HepG2 (cell line): ENCODE measurements around the gene IRF1. TPM values are rescaled to one million over a fixed set of nuclear protein-coding genes. Genes with fewer than 3 reads are reported as not detected.

Experiments used
- HDAC2 ChIP-seq: sonication (generic); formaldehyde crosslinking; IDR thresholded peaks from 2 replicates; pipeline ENCODE4 v1.4.0; 2020; ENCODE audit warnings: missing genetic modification reagents
- KAT8 ChIP-seq: IDR thresholded peaks from 2 replicates; pipeline ENCODE4 v1.6.1; 2016; ENCODE audit warnings: missing genetic modification reagents, missing compliant biosample characterization
- TBX2 ChIP-seq: sonication (generic); formaldehyde crosslinking; IDR thresholded peaks from 2 replicates; pipeline ENCODE4 v1.5.0; 2020; ENCODE audit warnings: missing genetic modification reagents, mild to moderate bottlenecking, borderline replicate concordance
- ZMYM2 ChIP-seq: sonication (generic); formaldehyde crosslinking; IDR thresholded peaks from 2 replicates; pipeline ENCODE4 v1.8.0; 2022; ENCODE audit warnings: mild to moderate bottlenecking, missing genetic modification reagents
- ZNF652 ChIP-seq: IDR thresholded peaks from 2 replicates; pipeline ENCODE4 v1.6.1; 2016; ENCODE audit warnings: low read depth, borderline replicate concordance
- ZSCAN29 ChIP-seq: sonication (generic); formaldehyde crosslinking; conservative IDR thresholded peaks from 2 replicates; pipeline ENCODE4 v1.4.0; 2020; ENCODE audit warnings: mild to moderate bottlenecking, missing genetic modification reagents
- polyA plus RNA-seq, 8 experiments: library from polyadenylated mRNA; depleted of rRNA in 3 of 8; stranded (reverse) in 7 of 8; unstranded in 1 of 8; fragments of >200 nt; fragmentation: Illumina TruSeq in 4 of 8; extraction: Trizol in 4 of 8; gene quantifications; 2 replicates each; pipeline versions ENCODE4 v1.2.1 to v1.2.3, GENCODE V29; 2011 to 2016; ENCODE audit warnings: low read depth in 4 of 8, missing spikeins in 1 of 8, mixed read lengths in 1 of 8; ENCODE audit not compliant: insufficient read depth in 1 of 8
- total RNA-seq, 5 experiments: library from RNA; depleted of rRNA; stranded (reverse); fragments of >200 nt; fragmentation: Illumina TruSeq; extraction: Trizol; gene quantifications; 2 replicates each; pipeline ENCODE4 v1.2.3, GENCODE V29; 2016; ENCODE audit warnings: low read depth in 1 of 5
- TF ChIP-seq, protein P1 (sequence below), 2 experiments: sonication (generic) in 1 of 2; formaldehyde crosslinking in 1 of 2; IDR thresholded peaks; 2 replicates each; pipeline versions ENCODE4 v1.4.0 to v1.6.1; 2016 to 2020; ENCODE audit warnings: borderline replicate concordance in 1 of 2, low read depth in 1 of 2, mild to moderate bottlenecking in 1 of 2, missing genetic modification reagents in 1 of 2
- TF ChIP-seq, protein P2 (sequence below), 2 experiments: IDR thresholded peaks; 2 replicates each; pipeline ENCODE4 v1.6.1; 2011 to 2012; ENCODE audit warnings: low read length in 2 of 2, borderline replicate concordance in 1 of 2, low read depth in 1 of 2, mild to moderate bottlenecking in 1 of 2, moderate library complexity in 1 of 2
- TF ChIP-seq, protein P3 (sequence below): sonication (generic); formaldehyde crosslinking; IDR thresholded peaks from 2 replicates; pipeline ENCODE4 v1.4.0; 2020; ENCODE audit warnings: missing genetic modification reagents

Gene IRF1
- total and polyA plus RNA-seq, 2 of the 13 experiments (the other 11 are each of a cell fraction or from before 2014, with no cell fraction given) = 4.1 to 8.8 TPM

DNA sequence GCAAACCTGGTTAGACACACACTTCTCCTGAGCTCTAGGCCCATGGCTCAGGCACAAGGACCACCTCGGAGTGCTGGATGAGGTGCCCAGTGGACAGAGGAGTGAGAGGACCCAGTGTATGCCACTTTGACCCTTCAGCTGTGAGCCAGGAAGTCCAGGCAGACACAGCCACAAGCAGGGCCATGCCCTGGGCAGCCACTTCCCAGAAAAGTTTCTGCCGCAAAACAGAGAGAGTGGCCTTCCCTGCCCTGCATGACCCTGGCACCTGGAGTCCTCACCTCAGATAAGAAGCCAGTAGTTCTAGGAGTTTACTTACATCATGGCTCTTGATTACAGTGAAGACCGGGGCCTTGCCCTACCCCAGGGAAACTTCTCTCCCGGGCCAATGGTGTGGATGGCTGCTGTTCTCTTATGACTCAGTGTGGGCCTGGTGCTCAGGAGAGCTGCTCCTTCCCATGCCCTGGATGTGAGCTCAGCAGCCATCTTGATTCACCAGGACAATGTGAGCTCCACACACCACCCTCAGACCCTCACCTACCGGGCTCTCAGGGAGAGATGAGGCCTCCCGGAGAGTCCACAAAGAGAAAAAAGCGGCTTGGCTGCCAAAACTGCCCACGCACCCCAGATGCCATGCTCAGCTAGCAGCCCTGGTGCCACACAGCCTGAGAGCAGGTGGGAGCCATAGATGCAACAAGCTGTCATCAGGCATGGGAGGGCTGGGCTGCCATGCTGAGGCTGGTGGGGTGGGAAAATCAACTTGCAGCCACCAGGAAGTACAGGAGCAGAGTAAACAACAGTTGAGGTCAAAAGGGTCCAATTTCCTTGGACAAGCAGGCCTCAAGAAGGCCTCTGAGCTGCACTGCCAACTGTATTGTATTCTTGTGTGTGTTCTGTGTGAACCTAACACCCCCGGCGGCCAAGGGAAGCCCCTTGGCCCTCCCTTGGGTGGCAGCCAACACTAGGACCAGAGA is 11.7 kb upstream of the IRF1 start (continued):
- TF ChIP-seq, protein P1, sequence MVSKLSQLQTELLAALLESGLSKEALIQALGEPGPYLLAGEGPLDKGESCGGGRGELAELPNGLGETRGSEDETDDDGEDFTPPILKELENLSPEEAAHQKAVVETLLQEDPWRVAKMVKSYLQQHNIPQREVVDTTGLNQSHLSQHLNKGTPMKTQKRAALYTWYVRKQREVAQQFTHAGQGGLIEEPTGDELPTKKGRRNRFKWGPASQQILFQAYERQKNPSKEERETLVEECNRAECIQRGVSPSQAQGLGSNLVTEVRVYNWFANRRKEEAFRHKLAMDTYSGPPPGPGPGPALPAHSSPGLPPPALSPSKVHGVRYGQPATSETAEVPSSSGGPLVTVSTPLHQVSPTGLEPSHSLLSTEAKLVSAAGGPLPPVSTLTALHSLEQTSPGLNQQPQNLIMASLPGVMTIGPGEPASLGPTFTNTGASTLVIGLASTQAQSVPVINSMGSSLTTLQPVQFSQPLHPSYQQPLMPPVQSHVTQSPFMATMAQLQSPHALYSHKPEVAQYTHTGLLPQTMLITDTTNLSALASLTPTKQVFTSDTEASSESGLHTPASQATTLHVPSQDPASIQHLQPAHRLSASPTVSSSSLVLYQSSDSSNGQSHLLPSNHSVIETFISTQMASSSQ (IDR thresholded peaks at IDR 0.05; ENCODE audit: low read depth) = no peak
- TF ChIP-seq, protein P1 (CRISPR knock-in tag; IDR thresholded peaks at IDR 0.05; ENCODE audit: borderline replicate concordance) = no peak
- TF ChIP-seq TBX2 (CRISPR knock-in tag) (peak; percentile 13; the same call in 1 of the 2 replicates), ZSCAN29 (CRISPR knock-in tag) (0 out of 2 replicates have a peak, but pooled peaks have one; percentile 7), ZNF652 (no peak), HDAC2 (peak; percentile 42; the same call in 1 of the 2 replicates), ZMYM2 (peak; percentile 58; the same call in 1 of the 2 replicates), KAT8 (CRISPR knock-in tag) (peak; percentile 29; the same call in 1 of the 2 replicates)
- TF ChIP-seq, protein P2, sequence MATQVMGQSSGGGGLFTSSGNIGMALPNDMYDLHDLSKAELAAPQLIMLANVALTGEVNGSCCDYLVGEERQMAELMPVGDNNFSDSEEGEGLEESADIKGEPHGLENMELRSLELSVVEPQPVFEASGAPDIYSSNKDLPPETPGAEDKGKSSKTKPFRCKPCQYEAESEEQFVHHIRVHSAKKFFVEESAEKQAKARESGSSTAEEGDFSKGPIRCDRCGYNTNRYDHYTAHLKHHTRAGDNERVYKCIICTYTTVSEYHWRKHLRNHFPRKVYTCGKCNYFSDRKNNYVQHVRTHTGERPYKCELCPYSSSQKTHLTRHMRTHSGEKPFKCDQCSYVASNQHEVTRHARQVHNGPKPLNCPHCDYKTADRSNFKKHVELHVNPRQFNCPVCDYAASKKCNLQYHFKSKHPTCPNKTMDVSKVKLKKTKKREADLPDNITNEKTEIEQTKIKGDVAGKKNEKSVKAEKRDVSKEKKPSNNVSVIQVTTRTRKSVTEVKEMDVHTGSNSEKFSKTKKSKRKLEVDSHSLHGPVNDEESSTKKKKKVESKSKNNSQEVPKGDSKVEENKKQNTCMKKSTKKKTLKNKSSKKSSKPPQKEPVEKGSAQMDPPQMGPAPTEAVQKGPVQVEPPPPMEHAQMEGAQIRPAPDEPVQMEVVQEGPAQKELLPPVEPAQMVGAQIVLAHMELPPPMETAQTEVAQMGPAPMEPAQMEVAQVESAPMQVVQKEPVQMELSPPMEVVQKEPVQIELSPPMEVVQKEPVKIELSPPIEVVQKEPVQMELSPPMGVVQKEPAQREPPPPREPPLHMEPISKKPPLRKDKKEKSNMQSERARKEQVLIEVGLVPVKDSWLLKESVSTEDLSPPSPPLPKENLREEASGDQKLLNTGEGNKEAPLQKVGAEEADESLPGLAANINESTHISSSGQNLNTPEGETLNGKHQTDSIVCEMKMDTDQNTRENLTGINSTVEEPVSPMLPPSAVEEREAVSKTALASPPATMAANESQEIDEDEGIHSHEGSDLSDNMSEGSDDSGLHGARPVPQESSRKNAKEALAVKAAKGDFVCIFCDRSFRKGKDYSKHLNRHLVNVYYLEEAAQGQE (IDR thresholded peaks at IDR 0.05; ENCODE audit: borderline replicate concordance in 1 of 2, low read depth in 1 of 2, low read length in 2 of 2) = no peak
- TF ChIP-seq, protein P3, sequence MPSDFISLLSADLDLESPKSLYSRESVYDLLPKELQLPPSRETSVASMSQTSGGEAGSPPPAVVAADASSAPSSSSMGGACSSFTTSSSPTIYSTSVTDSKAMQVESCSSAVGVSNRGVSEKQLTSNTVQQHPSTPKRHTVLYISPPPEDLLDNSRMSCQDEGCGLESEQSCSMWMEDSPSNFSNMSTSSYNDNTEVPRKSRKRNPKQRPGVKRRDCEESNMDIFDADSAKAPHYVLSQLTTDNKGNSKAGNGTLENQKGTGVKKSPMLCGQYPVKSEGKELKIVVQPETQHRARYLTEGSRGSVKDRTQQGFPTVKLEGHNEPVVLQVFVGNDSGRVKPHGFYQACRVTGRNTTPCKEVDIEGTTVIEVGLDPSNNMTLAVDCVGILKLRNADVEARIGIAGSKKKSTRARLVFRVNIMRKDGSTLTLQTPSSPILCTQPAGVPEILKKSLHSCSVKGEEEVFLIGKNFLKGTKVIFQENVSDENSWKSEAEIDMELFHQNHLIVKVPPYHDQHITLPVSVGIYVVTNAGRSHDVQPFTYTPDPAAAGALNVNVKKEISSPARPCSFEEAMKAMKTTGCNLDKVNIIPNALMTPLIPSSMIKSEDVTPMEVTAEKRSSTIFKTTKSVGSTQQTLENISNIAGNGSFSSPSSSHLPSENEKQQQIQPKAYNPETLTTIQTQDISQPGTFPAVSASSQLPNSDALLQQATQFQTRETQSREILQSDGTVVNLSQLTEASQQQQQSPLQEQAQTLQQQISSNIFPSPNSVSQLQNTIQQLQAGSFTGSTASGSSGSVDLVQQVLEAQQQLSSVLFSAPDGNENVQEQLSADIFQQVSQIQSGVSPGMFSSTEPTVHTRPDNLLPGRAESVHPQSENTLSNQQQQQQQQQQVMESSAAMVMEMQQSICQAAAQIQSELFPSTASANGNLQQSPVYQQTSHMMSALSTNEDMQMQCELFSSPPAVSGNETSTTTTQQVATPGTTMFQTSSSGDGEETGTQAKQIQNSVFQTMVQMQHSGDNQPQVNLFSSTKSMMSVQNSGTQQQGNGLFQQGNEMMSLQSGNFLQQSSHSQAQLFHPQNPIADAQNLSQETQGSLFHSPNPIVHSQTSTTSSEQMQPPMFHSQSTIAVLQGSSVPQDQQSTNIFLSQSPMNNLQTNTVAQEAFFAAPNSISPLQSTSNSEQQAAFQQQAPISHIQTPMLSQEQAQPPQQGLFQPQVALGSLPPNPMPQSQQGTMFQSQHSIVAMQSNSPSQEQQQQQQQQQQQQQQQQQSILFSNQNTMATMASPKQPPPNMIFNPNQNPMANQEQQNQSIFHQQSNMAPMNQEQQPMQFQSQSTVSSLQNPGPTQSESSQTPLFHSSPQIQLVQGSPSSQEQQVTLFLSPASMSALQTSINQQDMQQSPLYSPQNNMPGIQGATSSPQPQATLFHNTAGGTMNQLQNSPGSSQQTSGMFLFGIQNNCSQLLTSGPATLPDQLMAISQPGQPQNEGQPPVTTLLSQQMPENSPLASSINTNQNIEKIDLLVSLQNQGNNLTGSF (CRISPR knock-in tag) = no peak
